HG02678 (cell line): ENCODE results near the gene UMODL1.

Experiments
- ATAC-seq: cut with Tn5 transposase; IDR thresholded peaks from one replicate; pipeline ENCODE4 v1.9.1; 2021; ENCODE audit warnings: mild to moderate bottlenecking, moderate library complexity; ENCODE audit not compliant: unreplicated experiment

UMODL1 gene

GRCh38 chr21:42039911-42040351 is 31.2 kb upstream of the UMODL1 start:
- no peak for ATAC-seq

- no peak for ATAC-seq
Observed at GRCh38 chr21:42040411-42041180, 30.5 kb upstream of the UMODL1 start.

GRCh38 chr21:42041246-42041645 is 29.9 kb upstream of the UMODL1 start:
- no peak for ATAC-seq

GRCh38 chr21:42041711-42042110 is 29.4 kb upstream of the UMODL1 start:
- no peak for ATAC-seq

GRCh38 chr21:42042651-42043050 is 28.5 kb upstream of the UMODL1 start:
- no peak for ATAC-seq

GRCh38 chr21:42043201-42043895 is 27.8 kb upstream of the UMODL1 start:
- no peak for ATAC-seq

GRCh38 chr21:42043961-42044360 is 27.2 kb upstream of the UMODL1 start:
- no peak for ATAC-seq

GRCh38 chr21:42044871-42045495 is 26.1 kb upstream of the UMODL1 start:
- ATAC-seq = no peak

GRCh38 chr21:42047821-42048613 is 23.1 kb upstream of the UMODL1 start:
- no peak for ATAC-seq

- ATAC-seq = no peak
Observed at GRCh38 chr21:42048870-42049577, 22.1 kb upstream of the UMODL1 start.

GRCh38 chr21:42049578-42050430 is 21.3 kb upstream of the UMODL1 start:
- no peak for ATAC-seq

- ATAC-seq = no peak
Observed at GRCh38 chr21:42051788-42052187, 19.3 kb upstream of the UMODL1 start.

GRCh38 chr21:42055425-42055824 is 15.7 kb upstream of the UMODL1 start:
- no peak for ATAC-seq

GRCh38 chr21:42056468-42056867 is 14.6 kb upstream of the UMODL1 start:
- no peak for ATAC-seq

GRCh38 chr21:42056996-42057689 is 14.0 kb upstream of the UMODL1 start:
- no peak for ATAC-seq

GRCh38 chr21:42057851-42058437 is 13.2 kb upstream of the UMODL1 start:
- no peak for ATAC-seq

- ATAC-seq = no peak
Observed at GRCh38 chr21:42058631-42059111, 12.4 kb upstream of the UMODL1 start.

- no peak for ATAC-seq
Observed at GRCh38 chr21:42059141-42059540, 12.0 kb upstream of the UMODL1 start.
